Measurements from ENCODE around the gene SAMD11. TPM values are rescaled to one million over a fixed set of nuclear protein-coding genes. Genes with fewer than 3 reads are reported as not detected.

The SAMD11 gene
- total RNA-seq, 1 experiment from 2014 or later = 2.3 TPM

DNA sequence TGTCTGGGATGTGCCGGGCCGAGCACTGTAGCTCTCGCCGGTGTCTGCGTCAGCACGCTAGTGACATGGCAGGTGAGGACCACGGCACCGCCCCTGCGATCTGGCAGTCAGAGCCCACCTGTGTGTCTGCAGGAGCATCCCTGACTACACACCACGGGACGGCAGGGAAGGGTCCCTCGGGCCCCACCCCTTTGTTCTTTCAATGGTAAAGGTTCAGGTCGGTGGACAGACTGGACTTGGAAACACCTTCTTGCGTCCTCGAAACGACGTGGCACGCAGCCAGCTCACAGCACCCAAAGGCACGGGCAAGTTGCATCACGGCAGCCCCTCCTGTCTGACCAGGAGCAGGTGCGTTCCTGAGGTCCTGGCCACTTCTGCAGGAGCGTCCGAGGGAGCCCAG, 3.7 kb upstream of the SAMD11 start (continued):
- TF ChIP-seq CREB1 (CRISPR knock-in tag; IDR thresholded peaks at IDR 0.05) (no peak), NR3C1 (CRISPR knock-in tag; conservative IDR thresholded peaks at IDR 0.05; ENCODE audit: low read depth) (no peak)

DNA sequence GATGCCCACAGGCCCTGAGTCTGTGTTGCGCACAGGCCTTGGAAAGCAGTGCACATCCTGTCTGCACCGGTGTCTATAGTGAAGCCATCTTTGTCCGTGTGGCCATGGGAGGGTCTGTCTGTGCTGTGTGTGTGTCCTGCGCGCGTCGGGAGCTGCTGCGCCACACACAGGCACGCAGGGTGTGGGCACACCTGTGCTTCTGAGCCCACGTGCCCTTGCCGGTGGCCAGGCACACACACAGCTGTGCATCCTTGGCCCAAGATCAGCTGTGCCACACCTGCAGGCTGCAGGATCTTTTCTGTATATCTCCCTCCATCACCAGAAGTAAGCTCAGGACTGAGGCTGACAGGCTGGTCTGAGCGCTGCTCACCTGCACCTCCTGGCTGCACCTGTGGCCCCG, 3.2 kb upstream of the SAMD11 start:
- DNase-seq (ENCODE audit: low spot score) (no peak), ATAC-seq (no peak)
- Mint-ChIP-seq H3K4me1 (peaks cover 16% of the 10 kb centered on the region), H3K4me3 (peak overlapping the region; percentile 29; the same call in 1 of the 2 replicates), H3K9me3 (no peaks in the 10 kb centered on the region), H3K27me3 (ENCODE audit: low read depth) (peaks cover 85% of the 10 kb centered on the region), H3K36me3 (no peaks in the 10 kb centered on the region), H3K27ac (no peak overlapping the region)
- ChIA-PET POLR2A (interaction anchor here (1.0 kb wide), 1 partner anchor 13 kb away, joined by 3 read pairs; no protein-coding TSS in a partner anchor), CTCF (interaction anchor here (0.7 to 3.7 kb wide), 9 partner anchors 10 to 51 kb away, joined by 3 to 27 read pairs (median 4); no protein-coding TSS in a partner anchor)
- TF ChIP-seq NFE2L1 (CRISPR knock-in tag; IDR thresholded peaks at IDR 0.05) = no peak
- TF ChIP-seq, protein P1, sequence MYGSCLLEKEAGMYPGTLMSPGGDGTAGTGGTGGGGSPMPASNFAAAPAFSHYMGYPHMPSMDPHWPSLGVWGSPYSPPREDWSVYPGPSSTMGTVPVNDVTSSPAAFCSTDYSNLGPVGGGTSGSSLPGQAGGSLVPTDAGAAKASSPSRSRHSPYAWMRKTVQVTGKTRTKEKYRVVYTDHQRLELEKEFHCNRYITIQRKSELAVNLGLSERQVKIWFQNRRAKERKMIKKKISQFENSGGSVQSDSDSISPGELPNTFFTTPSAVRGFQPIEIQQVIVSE (CRISPR knock-in tag; IDR thresholded peaks at IDR 0.05; ENCODE audit: borderline replicate concordance) = no peak
- no peak for TF ChIP-seq JAZF1 (CRISPR knock-in tag; IDR thresholded peaks at IDR 0.05)

DNA sequence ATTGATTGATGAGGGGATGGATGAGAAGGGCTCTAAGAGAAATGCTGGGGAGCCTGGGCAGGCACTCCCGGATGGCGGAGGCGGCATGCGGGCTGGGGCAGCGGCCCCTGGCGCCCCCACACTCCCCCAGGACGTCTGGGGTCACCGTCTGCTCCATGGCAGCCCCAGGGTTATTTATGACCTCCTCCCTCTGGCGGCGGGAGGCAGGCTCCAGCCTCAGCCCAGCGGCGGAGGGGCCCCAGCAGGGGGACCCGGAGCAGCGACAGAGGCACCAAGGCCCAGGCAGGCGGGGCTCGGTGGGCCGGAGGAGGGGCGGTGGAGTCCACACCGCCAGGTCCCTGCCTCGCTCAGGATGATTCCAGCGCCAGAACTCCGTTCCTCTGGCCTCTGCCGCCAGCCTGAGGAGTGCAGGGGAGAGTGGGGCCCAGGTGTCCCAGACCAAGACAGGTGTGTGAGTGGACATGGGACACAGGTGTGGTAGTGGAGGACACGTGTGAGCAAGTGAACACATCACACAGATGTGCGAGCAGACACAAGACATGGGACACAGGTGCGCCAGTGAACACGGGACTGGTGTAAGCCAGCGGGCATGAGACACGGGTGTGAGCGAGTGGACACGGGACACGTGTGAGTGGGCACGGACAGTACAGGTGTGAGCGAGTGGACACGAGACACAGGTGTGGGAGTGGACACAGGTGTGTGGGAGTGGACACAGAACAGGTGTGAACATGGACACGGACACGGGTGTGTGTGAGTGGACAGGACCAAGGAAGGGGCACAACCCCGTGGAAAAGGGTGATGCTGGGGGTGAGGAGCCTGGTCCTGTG, 2.5 kb upstream of the SAMD11 start:
- TF ChIP-seq GABPB1 (CRISPR knock-in tag; IDR thresholded peaks at IDR 0.05) (0 out of 2 replicates have a peak, but pooled peaks have one; percentile 18), FOXP1 (CRISPR knock-in tag; IDR thresholded peaks at IDR 0.05; ENCODE audit: borderline replicate concordance) (no peak), SOX15 (CRISPR knock-in tag; IDR thresholded peaks at IDR 0.05) (no peak)
- TF ChIP-seq, protein P2, sequence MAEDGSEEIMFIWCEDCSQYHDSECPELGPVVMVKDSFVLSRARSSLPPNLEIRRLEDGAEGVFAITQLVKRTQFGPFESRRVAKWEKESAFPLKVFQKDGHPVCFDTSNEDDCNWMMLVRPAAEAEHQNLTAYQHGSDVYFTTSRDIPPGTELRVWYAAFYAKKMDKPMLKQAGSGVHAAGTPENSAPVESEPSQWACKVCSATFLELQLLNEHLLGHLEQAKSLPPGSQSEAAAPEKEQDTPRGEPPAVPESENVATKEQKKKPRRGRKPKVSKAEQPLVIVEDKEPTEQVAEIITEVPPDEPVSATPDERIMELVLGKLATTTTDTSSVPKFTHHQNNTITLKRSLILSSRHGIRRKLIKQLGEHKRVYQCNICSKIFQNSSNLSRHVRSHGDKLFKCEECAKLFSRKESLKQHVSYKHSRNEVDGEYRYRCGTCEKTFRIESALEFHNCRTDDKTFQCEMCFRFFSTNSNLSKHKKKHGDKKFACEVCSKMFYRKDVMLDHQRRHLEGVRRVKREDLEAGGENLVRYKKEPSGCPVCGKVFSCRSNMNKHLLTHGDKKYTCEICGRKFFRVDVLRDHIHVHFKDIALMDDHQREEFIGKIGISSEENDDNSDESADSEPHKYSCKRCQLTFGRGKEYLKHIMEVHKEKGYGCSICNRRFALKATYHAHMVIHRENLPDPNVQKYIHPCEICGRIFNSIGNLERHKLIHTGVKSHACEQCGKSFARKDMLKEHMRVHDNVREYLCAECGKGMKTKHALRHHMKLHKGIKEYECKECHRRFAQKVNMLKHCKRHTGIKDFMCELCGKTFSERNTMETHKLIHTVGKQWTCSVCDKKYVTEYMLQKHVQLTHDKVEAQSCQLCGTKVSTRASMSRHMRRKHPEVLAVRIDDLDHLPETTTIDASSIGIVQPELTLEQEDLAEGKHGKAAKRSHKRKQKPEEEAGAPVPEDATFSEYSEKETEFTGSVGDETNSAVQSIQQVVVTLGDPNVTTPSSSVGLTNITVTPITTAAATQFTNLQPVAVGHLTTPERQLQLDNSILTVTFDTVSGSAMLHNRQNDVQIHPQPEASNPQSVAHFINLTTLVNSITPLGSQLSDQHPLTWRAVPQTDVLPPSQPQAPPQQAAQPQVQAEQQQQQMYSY (CRISPR knock-in tag; IDR thresholded peaks at IDR 0.05) = peak; percentile 35; the same call in 1 of the 2 replicates
- Mint-ChIP-seq H3K36me3 (no peaks in the 10 kb centered on the region), H3K27ac (no peak overlapping the region), H3K4me1 (peaks cover 16% of the 10 kb centered on the region), H3K9me3 (no peaks in the 10 kb centered on the region), H3K4me3 (peak overlapping the region; percentile 12; the same call in 1 of the 2 replicates), H3K27me3 (ENCODE audit: low read depth) (peaks cover 85% of the 10 kb centered on the region)
- POLR2A ChIA-PET = interaction anchor here (1.0 kb wide), 1 partner anchor 12 kb away, joined by 3 read pairs; no protein-coding TSS in a partner anchor
- DNase-seq (ENCODE audit: low spot score) (peak; percentile 75), ATAC-seq (peak; percentile 60)
- CTCF ChIA-PET = interaction anchor here (0.7 to 3.7 kb wide), 8 partner anchors 9 to 30 kb away, joined by 3 to 27 read pairs (median 4); no protein-coding TSS in a partner anchor

DNA sequence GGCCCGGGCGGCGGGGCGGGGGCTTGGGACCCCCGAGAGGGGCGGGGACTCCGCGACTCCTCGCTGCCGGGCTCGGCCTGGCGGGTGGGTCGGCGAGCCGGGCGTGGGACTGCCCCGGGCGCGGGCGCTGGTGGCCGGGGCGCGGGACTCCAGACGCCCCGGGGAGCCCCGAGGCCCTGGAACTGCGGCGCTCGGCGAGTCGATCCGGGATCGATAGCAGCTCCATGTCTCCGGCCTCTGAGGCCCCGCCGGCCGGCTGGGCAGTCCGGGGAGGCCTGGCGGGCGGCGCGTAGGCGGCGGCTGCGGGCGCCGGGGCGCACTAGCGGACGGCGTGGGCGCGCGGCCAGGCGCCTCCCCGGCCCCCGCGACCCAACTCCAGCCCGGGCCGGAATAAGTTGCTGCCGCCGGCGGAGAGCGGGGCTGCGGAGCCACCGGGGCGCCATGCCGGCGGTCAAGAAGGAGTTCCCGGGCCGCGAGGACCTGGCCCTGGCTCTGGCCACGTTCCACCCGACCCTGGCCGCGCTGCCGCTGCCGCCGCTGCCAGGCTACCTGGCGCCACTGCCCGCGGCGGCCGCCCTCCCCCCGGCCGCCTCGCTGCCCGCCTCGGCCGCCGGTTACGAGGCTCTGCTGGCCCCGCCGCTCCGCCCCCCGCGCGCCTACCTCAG, 400 bp downstream of the SAMD11 start:
- Mint-ChIP-seq H3K4me3 (peak overlapping the region; percentile 52; the same call in 1 of the 2 replicates), H3K27ac (no peak overlapping the region), H3K9me3 (no peaks in the 10 kb centered on the region), H3K36me3 (no peaks in the 10 kb centered on the region), H3K27me3 (ENCODE audit: low read depth) (peaks cover 91% of the 10 kb centered on the region), H3K4me1 (peaks cover 20% of the 10 kb centered on the region)
- ChIA-PET CTCF (interaction anchor here (1.6 to 2.5 kb wide), 4 partner anchors 12 to 28 kb away, joined by 4 to 11 read pairs (median 6); no protein-coding TSS in a partner anchor), POLR2A (no interaction called here)
- TF ChIP-seq SP1 (CRISPR knock-in tag; conservative IDR thresholded peaks at IDR 0.05) (0 out of 2 replicates have a peak, but pooled peaks have one; percentile 10), JUN (CRISPR knock-in tag; IDR thresholded peaks at IDR 0.05) (no peak)
- no peak for ATAC-seq
- DNase-seq (ENCODE audit: low spot score) = no peak
